ENCODE data around the gene SLC2A10.
A peak's percentile ranks its signal among the peaks of the same experiment; 100 is the strongest.

The SLC2A10 gene

DNA sequence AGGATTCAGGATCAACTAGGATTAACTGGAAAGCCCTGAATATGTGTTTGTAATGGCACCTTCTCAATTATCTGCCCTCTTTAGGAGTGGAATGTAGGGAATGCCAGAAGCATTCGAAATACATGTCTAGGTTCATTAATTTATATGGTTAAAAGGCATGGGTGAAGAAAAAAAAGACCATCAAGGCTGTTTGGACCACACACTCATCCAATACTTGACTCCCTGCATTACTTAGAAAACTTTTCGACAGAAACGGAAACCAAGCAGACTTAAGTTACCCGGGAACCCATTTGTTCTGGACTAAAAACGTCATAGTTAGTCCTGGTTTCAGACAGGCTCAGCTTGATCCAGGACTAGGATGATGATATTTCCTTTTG lies 33.2 kb downstream of the SLC2A10 start:
- TF ChIP-seq, protein P1, sequence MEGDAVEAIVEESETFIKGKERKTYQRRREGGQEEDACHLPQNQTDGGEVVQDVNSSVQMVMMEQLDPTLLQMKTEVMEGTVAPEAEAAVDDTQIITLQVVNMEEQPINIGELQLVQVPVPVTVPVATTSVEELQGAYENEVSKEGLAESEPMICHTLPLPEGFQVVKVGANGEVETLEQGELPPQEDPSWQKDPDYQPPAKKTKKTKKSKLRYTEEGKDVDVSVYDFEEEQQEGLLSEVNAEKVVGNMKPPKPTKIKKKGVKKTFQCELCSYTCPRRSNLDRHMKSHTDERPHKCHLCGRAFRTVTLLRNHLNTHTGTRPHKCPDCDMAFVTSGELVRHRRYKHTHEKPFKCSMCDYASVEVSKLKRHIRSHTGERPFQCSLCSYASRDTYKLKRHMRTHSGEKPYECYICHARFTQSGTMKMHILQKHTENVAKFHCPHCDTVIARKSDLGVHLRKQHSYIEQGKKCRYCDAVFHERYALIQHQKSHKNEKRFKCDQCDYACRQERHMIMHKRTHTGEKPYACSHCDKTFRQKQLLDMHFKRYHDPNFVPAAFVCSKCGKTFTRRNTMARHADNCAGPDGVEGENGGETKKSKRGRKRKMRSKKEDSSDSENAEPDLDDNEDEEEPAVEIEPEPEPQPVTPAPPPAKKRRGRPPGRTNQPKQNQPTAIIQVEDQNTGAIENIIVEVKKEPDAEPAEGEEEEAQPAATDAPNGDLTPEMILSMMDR (IDR thresholded peaks at IDR 0.05; ENCODE audit: low read depth, low read length) = no peak
- H3K4me3 ChIP-seq (ENCODE audit: low read depth, low read length) = no peak overlapping the region

DNA sequence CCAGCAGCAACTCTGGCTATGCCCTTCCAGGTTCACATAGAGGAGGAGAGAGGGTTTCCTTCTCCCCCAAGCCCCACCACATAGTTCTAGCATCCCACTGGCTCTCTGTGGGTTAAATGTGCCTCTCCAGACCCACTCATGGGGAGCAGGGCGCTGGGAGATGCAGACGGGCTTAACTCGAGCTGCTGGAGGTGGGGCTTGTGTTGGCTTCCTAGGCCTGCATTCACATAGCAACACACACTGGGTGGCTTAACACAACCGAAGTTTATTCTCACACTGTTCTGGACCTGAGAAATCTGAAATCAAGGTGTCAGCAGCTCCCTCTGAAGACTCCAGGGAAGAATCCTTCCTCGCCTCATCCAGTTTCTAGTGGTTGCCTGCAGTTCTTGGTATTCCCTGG lies 33.6 kb downstream of the SLC2A10 start:
- TF ChIP-seq, protein P1 (IDR thresholded peaks at IDR 0.05; ENCODE audit: low read depth, low read length) = no peak
- no peak overlapping the region for H3K4me3 ChIP-seq (ENCODE audit: low read depth, low read length)

DNA sequence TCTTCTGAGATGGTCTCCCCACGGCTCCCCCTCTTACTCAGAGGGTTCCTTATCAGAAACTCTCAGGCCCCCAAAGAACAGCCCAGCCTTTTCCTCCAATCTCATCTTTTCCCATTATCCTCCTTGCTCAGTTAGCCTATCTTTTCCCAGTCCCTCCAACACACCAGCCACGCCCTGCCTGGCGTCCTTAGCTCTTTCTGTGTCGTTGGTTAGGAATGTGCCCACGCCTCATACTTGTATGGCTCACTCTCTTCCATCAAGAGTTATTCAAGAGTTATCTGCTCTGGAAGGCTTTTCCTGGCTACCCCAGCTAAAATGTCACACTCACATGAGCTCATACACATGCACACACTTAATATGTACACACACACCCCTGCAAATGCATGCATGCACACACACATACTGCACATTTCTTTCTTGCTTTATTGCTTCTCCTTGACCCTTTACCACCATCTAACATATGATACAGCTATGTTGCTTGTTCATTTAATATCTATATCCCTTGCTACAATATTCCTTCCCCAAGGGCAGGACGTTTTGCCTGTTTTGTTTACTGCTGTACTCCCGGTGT lies 37.6 kb downstream of the SLC2A10 start:
- H3K4me3 ChIP-seq (ENCODE audit: low read depth, low read length) = no peak overlapping the region
- TF ChIP-seq, protein P1 (IDR thresholded peaks at IDR 0.05; ENCODE audit: low read depth, low read length) = no peak

DNA sequence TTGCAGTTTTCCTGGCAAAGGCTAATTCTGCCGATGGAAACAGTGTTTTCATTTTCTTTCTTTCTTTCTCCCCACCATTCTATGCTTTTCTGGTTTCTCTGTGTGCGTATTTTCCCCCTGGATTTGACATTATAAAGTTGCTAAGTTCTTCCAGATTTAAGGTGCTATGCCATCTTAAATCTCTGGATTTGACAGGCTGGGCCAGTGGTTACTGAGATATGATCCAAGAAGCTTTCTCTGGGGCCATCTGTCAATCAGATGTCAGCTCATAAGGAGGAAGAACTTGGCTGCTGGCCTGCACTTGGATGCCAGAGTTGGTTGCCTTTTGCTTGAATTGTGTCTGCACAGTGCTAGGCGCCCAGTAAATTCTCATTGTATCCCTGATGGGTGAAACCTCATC lies 39.7 kb downstream of the SLC2A10 start:
- H3K4me3 ChIP-seq (ENCODE audit: low read depth, low read length) = no peak overlapping the region
- TF ChIP-seq, protein P1 (IDR thresholded peaks at IDR 0.05; ENCODE audit: low read depth, low read length) = no peak

DNA sequence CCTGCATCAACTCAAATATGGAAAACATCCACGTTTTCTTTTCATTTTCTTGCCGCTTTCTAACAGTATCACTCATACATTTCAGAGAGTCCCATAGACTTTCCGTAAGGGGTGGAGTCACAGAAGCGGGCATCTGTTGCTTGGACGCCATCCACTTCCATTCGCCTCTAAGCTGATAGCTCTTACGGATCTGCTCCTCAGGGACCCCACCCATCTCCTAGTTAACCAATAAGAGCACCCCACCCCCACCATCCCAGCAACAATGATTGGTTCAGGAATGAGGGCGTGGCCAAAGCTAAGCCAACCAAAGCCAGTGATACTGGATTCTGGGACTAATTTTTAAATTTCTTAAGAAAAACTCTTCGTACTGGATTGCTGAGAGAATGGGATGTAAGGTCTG lies 42.4 kb downstream of the SLC2A10 start:
- TF ChIP-seq, protein P1 (IDR thresholded peaks at IDR 0.05; ENCODE audit: low read depth, low read length) = no peak
- no peak overlapping the region for H3K4me3 ChIP-seq (ENCODE audit: low read depth, low read length)

DNA sequence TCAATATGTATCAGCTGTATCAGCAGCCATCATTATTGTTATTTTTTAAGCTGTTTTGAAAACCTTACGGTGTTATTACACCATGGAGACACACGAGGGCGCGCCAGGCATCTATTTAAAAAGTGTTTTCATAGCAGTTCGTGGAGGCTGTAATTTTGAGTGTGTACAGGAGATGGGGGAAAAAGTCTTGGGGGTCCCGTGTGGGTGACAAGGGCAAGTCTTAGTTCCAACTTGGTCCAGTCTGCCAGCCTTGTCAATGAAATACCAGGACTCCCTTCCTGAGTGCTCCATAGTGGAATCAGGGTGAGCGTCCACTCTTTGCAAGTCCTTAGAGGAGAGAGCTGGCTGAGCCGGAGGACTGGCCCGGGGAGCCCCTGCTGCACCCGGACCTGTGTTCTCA lies 43.3 kb downstream of the SLC2A10 start:
- TF ChIP-seq, protein P1 (IDR thresholded peaks at IDR 0.05; ENCODE audit: low read depth, low read length) = peak; percentile 59
- H3K4me3 ChIP-seq (ENCODE audit: low read depth, low read length) = no peak overlapping the region

DNA sequence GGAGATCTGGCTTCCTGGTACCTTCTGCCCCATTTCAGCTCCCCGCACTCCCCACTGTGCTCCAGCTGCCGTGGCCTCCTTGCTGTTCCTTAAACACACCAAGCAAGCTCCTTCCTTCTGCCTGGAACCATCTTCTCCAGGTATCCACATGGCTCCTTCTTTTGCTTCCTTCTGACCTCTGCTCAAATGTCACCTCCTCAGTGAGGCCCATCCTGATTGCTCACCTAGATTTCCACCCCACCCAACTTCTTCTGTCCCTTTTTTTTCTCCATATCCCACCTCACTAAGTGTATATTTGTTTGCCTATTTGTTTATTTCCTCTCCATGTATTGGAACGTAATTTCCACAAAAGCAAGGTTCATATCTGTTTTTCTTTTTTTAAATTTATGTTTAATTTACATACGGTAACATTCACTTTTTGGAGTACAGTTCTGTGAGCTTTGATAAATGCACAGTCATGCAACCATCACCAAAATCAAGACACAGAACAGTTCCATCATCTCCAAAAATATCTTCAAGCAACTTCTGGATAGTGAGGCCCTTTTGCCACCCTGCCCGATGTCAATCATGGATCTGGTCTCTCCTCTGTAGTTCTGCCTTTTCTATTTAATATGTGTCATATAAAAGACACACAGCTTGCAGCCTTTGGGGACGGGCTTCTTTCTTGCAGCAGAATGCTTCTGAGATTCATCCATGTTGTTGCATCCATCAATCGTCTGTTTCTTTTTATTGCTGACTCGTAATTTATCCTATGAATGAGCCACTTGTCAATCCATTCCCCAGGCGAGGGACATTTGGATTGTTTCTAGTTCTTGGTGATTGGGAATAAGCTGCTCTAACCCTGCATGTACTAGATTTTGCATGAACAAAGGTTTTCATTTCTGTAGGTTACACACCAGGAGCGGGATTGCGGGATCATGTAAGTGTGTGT lies 46.3 kb downstream of the SLC2A10 start:
- no peak overlapping the region for H3K4me3 ChIP-seq (ENCODE audit: low read depth, low read length)
- TF ChIP-seq, protein P1 (IDR thresholded peaks at IDR 0.05; ENCODE audit: low read depth, low read length) = no peak

All from WI38 (cell line).